Stimulated activated memory B cell treated with anti-CD40 and anti-IgM and Interleukin-4, amounts not matched to agents 10 μg/mL and 1 μg/mL and 100 μg/mL, for 72 hours (primary cell): Measurements from ENCODE around the gene MTMR4.
"Not testable (repeated sequence)": the region's sequence is repeated elsewhere in the genome, so short reads cannot be mapped to it uniquely, and the experiment has no call there.

Experiments
- ATAC-seq: fragments of 150-1000 bp; cut with Tn5 transposase; 2 replicates; pipeline ENCODE4 v1.10.0; 2021
- H3K27ac Mint-ChIP-seq: one replicate; pipeline ENCODE4 v1.8.0; 2022; ENCODE audit warnings: mild to moderate bottlenecking, mixed read lengths
- H3K27me3 Mint-ChIP-seq: one replicate; pipeline ENCODE4 v1.8.0; 2022; ENCODE audit warnings: mixed read lengths
- H3K36me3 Mint-ChIP-seq: one replicate; pipeline ENCODE4 v1.8.0; 2022; ENCODE audit warnings: mixed read lengths
- H3K4me1 Mint-ChIP-seq: one replicate; pipeline ENCODE4 v1.8.0; 2022; ENCODE audit warnings: mixed read lengths
- H3K4me3 Mint-ChIP-seq: one replicate; pipeline ENCODE4 v1.8.0; 2022; ENCODE audit warnings: mild to moderate bottlenecking, moderate library complexity, mixed read lengths
- H3K9me3 Mint-ChIP-seq: one replicate; pipeline ENCODE4 v1.8.0; 2022; ENCODE audit warnings: mixed read lengths

MTMR4 gene

GRCh38 chr17:58513965-58514769 lies at the start of gene MTMR4:
MTMR4 (minus strand) TSS chr17:58514638; CDS start chr17:58514407, 231 bp downstream.
- Mint-ChIP-seq H3K36me3 (peaks cover 43% of the 10 kb centered on the region), H3K9me3 (no peaks in the 10 kb centered on the region), H3K4me3 (peak within 1 kb of the TSS; percentile 84), H3K27me3 (no peaks in the 10 kb centered on the region), H3K4me1 (peaks cover 70% of the 10 kb centered on the region), H3K27ac (peak within 1 kb of the TSS; percentile 84)
- peak; percentile 31 for ATAC-seq

GRCh38 chr17:58560511-58560910 lies 46.1 kb upstream of the MTMR4 start:
- Mint-ChIP-seq H3K9me3 (no peaks in the 10 kb centered on the region), H3K36me3 (no peaks in the 10 kb centered on the region), H3K4me3 (no peak overlapping the region), H3K4me1 (peaks cover 16% of the 10 kb centered on the region), H3K27me3 (no peaks in the 10 kb centered on the region), H3K27ac (no peak overlapping the region)
- ATAC-seq, result no peak

GRCh38 chr17:58557981-58558380 lies 43.5 kb upstream of the MTMR4 start:
- H3K36me3 Mint-ChIP-seq, result no peaks in the 10 kb centered on the region
- no peaks in the 10 kb centered on the region for H3K9me3 Mint-ChIP-seq
- no peaks in the 10 kb centered on the region for H3K27me3 Mint-ChIP-seq
- H3K27ac Mint-ChIP-seq, result peak overlapping the region; percentile 7
- no peak for ATAC-seq
- peaks cover 22% of the 10 kb centered on the region for H3K4me1 Mint-ChIP-seq
- H3K4me3 Mint-ChIP-seq, result no peak overlapping the region

- no peaks in the 10 kb centered on the region for H3K36me3 Mint-ChIP-seq
- H3K9me3 Mint-ChIP-seq, result no peaks in the 10 kb centered on the region
- peak overlapping the region; percentile 74 for H3K27ac Mint-ChIP-seq
- no peaks in the 10 kb centered on the region for H3K27me3 Mint-ChIP-seq
- peak overlapping the region; percentile 41 for H3K4me3 Mint-ChIP-seq
- peaks cover 22% of the 10 kb centered on the region for H3K4me1 Mint-ChIP-seq
- ATAC-seq, result peak; percentile 58
These were observed 42.4 kb upstream of the MTMR4 start for GRCh38 chr17:58556833-58557250.

- ATAC-seq, H3K4me3 Mint-ChIP-seq: not testable (repeated sequence)
- peaks cover 22% of the 10 kb centered on the region for H3K4me1 Mint-ChIP-seq
These were observed 40.7 kb upstream of the MTMR4 start for GRCh38 chr17:58555109-58555508.

GRCh38 chr17:58541249-58541648 lies 26.8 kb upstream of the MTMR4 start:
- H3K4me3 Mint-ChIP-seq, result no peak overlapping the region
- no peaks in the 10 kb centered on the region for H3K9me3 Mint-ChIP-seq
- no peaks in the 10 kb centered on the region for H3K4me1 Mint-ChIP-seq
- ATAC-seq, result no peak
- peaks cover 6% of the 10 kb centered on the region for H3K27me3 Mint-ChIP-seq
- H3K27ac Mint-ChIP-seq, result no peak overlapping the region
- no peaks in the 10 kb centered on the region for H3K36me3 Mint-ChIP-seq

More at GRCh38 chr17:58555109-58555508, 40.7 kb upstream of the MTMR4 start:
- H3K36me3 Mint-ChIP-seq, H3K9me3 Mint-ChIP-seq, H3K27me3 Mint-ChIP-seq: not testable (repeated sequence)
- peak overlapping the region; percentile 36 for H3K27ac Mint-ChIP-seq

- Mint-ChIP-seq H3K9me3 (no peaks in the 10 kb centered on the region), H3K27ac (no peak overlapping the region), H3K4me1 (no peaks in the 10 kb centered on the region), H3K36me3 (no peaks in the 10 kb centered on the region), H3K27me3 (peaks cover 6% of the 10 kb centered on the region), H3K4me3 (no peak overlapping the region)
- ATAC-seq, result no peak
These were observed 25.3 kb upstream of the MTMR4 start for GRCh38 chr17:58539698-58540097.

- H3K4me3 Mint-ChIP-seq, result no peak overlapping the region
- H3K9me3 Mint-ChIP-seq, result no peaks in the 10 kb centered on the region
These were observed 24.5 kb upstream of the MTMR4 start for GRCh38 chr17:58538811-58539409.

GRCh38 chr17:58537266-58537665 lies 22.8 kb upstream of the MTMR4 start:
- Mint-ChIP-seq H3K27ac (no peak overlapping the region), H3K27me3 (peaks cover 22% of the 10 kb centered on the region), H3K4me1 (peaks cover 7% of the 10 kb centered on the region), H3K4me3 (no peak overlapping the region), H3K36me3 (no peaks in the 10 kb centered on the region), H3K9me3 (no peaks in the 10 kb centered on the region)
- no peak for ATAC-seq

More at GRCh38 chr17:58538811-58539409, 24.5 kb upstream of the MTMR4 start:
- Mint-ChIP-seq H3K36me3 (no peaks in the 10 kb centered on the region), H3K27me3 (peaks cover 6% of the 10 kb centered on the region), H3K27ac (no peak overlapping the region), H3K4me1 (no peaks in the 10 kb centered on the region)
- ATAC-seq, result no peak

GRCh38 chr17:58536542-58536941 lies 22.1 kb upstream of the MTMR4 start:
- H3K27ac Mint-ChIP-seq, result no peak overlapping the region
- no peak for ATAC-seq
- peaks cover 9% of the 10 kb centered on the region for H3K4me1 Mint-ChIP-seq
- no peak overlapping the region for H3K4me3 Mint-ChIP-seq
- no peaks in the 10 kb centered on the region for H3K36me3 Mint-ChIP-seq
- H3K27me3 Mint-ChIP-seq, result peaks cover 22% of the 10 kb centered on the region
- no peaks in the 10 kb centered on the region for H3K9me3 Mint-ChIP-seq

- no peaks in the 10 kb centered on the region for H3K9me3 Mint-ChIP-seq
- no peak overlapping the region for H3K4me3 Mint-ChIP-seq
- peaks cover 22% of the 10 kb centered on the region for H3K27me3 Mint-ChIP-seq
- no peaks in the 10 kb centered on the region for H3K36me3 Mint-ChIP-seq
- no peak overlapping the region for H3K27ac Mint-ChIP-seq
- no peak for ATAC-seq
- peaks cover 9% of the 10 kb centered on the region for H3K4me1 Mint-ChIP-seq
These were observed 21.0 kb upstream of the MTMR4 start for GRCh38 chr17:58535431-58535830.

GRCh38 chr17:58534901-58535421 lies 20.5 kb upstream of the MTMR4 start:
- Mint-ChIP-seq H3K36me3 (no peaks in the 10 kb centered on the region), H3K4me3 (no peak overlapping the region), H3K27me3 (peaks cover 22% of the 10 kb centered on the region), H3K27ac (no peak overlapping the region), H3K9me3 (no peaks in the 10 kb centered on the region), H3K4me1 (peaks cover 9% of the 10 kb centered on the region)
- no peak for ATAC-seq

- no peaks in the 10 kb centered on the region for H3K9me3 Mint-ChIP-seq
- H3K27ac Mint-ChIP-seq, result no peak overlapping the region
- no peak for ATAC-seq
- H3K36me3 Mint-ChIP-seq, result no peaks in the 10 kb centered on the region
- H3K4me3 Mint-ChIP-seq, result no peak overlapping the region
- peaks cover 9% of the 10 kb centered on the region for H3K4me1 Mint-ChIP-seq
- H3K27me3 Mint-ChIP-seq, result peaks cover 22% of the 10 kb centered on the region
These were observed 19.9 kb upstream of the MTMR4 start for GRCh38 chr17:58534331-58534730.

GRCh38 chr17:58533616-58534188 lies 19.3 kb upstream of the MTMR4 start:
- Mint-ChIP-seq H3K4me1 (peaks cover 9% of the 10 kb centered on the region), H3K27ac (no peak overlapping the region), H3K4me3 (no peak overlapping the region), H3K9me3 (no peaks in the 10 kb centered on the region), H3K36me3 (no peaks in the 10 kb centered on the region), H3K27me3 (peaks cover 17% of the 10 kb centered on the region)
- no peak for ATAC-seq

GRCh38 chr17:58532555-58532951 lies 18.1 kb upstream of the MTMR4 start:
- no peaks in the 10 kb centered on the region for H3K9me3 Mint-ChIP-seq
- no peaks in the 10 kb centered on the region for H3K36me3 Mint-ChIP-seq
- ATAC-seq, result no peak
- no peak overlapping the region for H3K4me3 Mint-ChIP-seq
- no peak overlapping the region for H3K27ac Mint-ChIP-seq
- peaks cover 9% of the 10 kb centered on the region for H3K4me1 Mint-ChIP-seq
- H3K27me3 Mint-ChIP-seq, result peaks cover 15% of the 10 kb centered on the region
